WTC11 (cell line): Measurements from ENCODE around the gene CMTM7. TPM values are rescaled to one million over a fixed set of nuclear protein-coding genes. Genes with fewer than 3 reads are reported as not detected.

Experiments used
- ATAC-seq: fragments of 200-7000 bp; cut with Tn5 transposase; 2 replicates; pipeline ENCODE4 v1.10.0; 2021; ENCODE audit warnings: mild to moderate bottlenecking, moderate library complexity
- CTCF ChIA-PET: fragments of 300-600 bp; sonication (Branson Sonifier 250); formaldehyde crosslinking; loops from one replicate; lab custom pipeline; 2021; ENCODE audit warnings: antibody characterized with exemption; lab: Charles Lee
- POLR2A ChIA-PET: fragments of 350-600 bp; sonication (Branson Sonifier 250); formaldehyde crosslinking; loops from one replicate; lab custom pipeline; 2021; ENCODE audit warnings: antibody characterized with exemption; lab: Charles Lee
- DNase-seq: peaks from one replicate; pipeline ENCODE4 v3.0.0; 2021; ENCODE audit warnings: low spot score
- H3K27ac Mint-ChIP-seq: 2 replicates; pipeline ENCODE4 v1.8.0; 2021; ENCODE audit warnings: mixed read lengths
- H3K27me3 Mint-ChIP-seq: 2 replicates; pipeline ENCODE4 v1.8.0; 2021; ENCODE audit warnings: low read depth, mild to moderate bottlenecking, moderate library complexity, mixed read lengths
- H3K36me3 Mint-ChIP-seq: 2 replicates; pipeline ENCODE4 v1.8.0; 2021; ENCODE audit warnings: mixed read lengths
- H3K4me1 Mint-ChIP-seq: 2 replicates; pipeline ENCODE4 v1.8.0; 2022; ENCODE audit warnings: mixed read lengths
- H3K4me3 Mint-ChIP-seq: 2 replicates; pipeline ENCODE4 v1.8.0; 2021; ENCODE audit warnings: mild to moderate bottlenecking, moderate library complexity, mixed read lengths
- H3K9me3 Mint-ChIP-seq: 2 replicates; pipeline ENCODE4 v1.8.0; 2021; ENCODE audit warnings: mixed read lengths
- ARID4B ChIP-seq: sonication (generic); formaldehyde crosslinking; IDR thresholded peaks from 2 replicates; pipeline ENCODE4 v1.8.0; 2023; ENCODE audit warnings: missing genetic modification reagents, mild to moderate bottlenecking, borderline replicate concordance
- ATF2 ChIP-seq: sonication (generic); formaldehyde crosslinking; IDR thresholded peaks from 2 replicates; pipeline ENCODE4 v1.8.1; 2022; ENCODE audit warnings: low read depth, missing genetic modification reagents, borderline replicate concordance
- CBFB ChIP-seq: sonication (generic); formaldehyde crosslinking; IDR thresholded peaks from 2 replicates; pipeline ENCODE4 v1.8.1; 2022; ENCODE audit warnings: mild to moderate bottlenecking, low read depth, missing genetic modification reagents
- FOXP1 ChIP-seq: sonication (generic); formaldehyde crosslinking; IDR thresholded peaks from 2 replicates; pipeline ENCODE4 v1.8.0; 2022; ENCODE audit warnings: missing genetic modification reagents, mild to moderate bottlenecking, moderate library complexity, borderline replicate concordance
- IRF2 ChIP-seq: sonication (generic); formaldehyde crosslinking; IDR thresholded peaks from 2 replicates; pipeline ENCODE4 v1.8.0; 2022; ENCODE audit warnings: low read depth, missing genetic modification reagents, borderline replicate concordance
- NR1H2 ChIP-seq: sonication (generic); formaldehyde crosslinking; IDR thresholded peaks from 2 replicates; pipeline ENCODE4 v1.9.0; 2021; ENCODE audit warnings: mild to moderate bottlenecking, moderate library complexity, missing genetic modification reagents
- NR2C2 ChIP-seq: sonication (generic); formaldehyde crosslinking; IDR thresholded peaks from 2 replicates; pipeline ENCODE4 v1.8.0; 2022; ENCODE audit warnings: mild to moderate bottlenecking, missing genetic modification reagents
- NR3C1 ChIP-seq: sonication (generic); formaldehyde crosslinking; conservative IDR thresholded peaks from 2 replicates; pipeline ENCODE4 v1.8.1; 2023; ENCODE audit warnings: low read depth, mild to moderate bottlenecking, missing genetic modification reagents
- RORB ChIP-seq: fragments of 250-450 bp; sonication (Bioruptor Pico); IDR thresholded peaks from 2 replicates; pipeline ENCODE4 v1.9.0; 2021; ENCODE audit warnings: mild to moderate bottlenecking
- SP1 ChIP-seq: sonication (generic); formaldehyde crosslinking; conservative IDR thresholded peaks from 2 replicates; pipeline ENCODE4 v1.8.1; 2022; ENCODE audit warnings: missing genetic modification reagents
- STAT6 ChIP-seq: sonication (generic); formaldehyde crosslinking; conservative IDR thresholded peaks from 2 replicates; pipeline ENCODE4 v1.8.1; 2023; ENCODE audit warnings: mild to moderate bottlenecking, low read depth, missing genetic modification reagents, moderate library complexity
- ZNF281 ChIP-seq: sonication (generic); formaldehyde crosslinking; IDR thresholded peaks from 2 replicates; pipeline ENCODE4 v1.8.0; 2023; ENCODE audit warnings: mild to moderate bottlenecking, missing genetic modification reagents
- total RNA-seq: library from RNA; stranded (reverse); gene quantifications from 3 replicates; pipeline ENCODE4 v1.2.3, GENCODE V29; 2021
- TF ChIP-seq, protein P1 (sequence below): sonication (generic); formaldehyde crosslinking; IDR thresholded peaks from 2 replicates; pipeline ENCODE4 v1.8.0; 2023; ENCODE audit warnings: missing genetic modification reagents
- TF ChIP-seq, protein P2 (sequence below): sonication (generic); formaldehyde crosslinking; IDR thresholded peaks from 2 replicates; pipeline ENCODE4 v1.8.0; 2022; ENCODE audit warnings: mild to moderate bottlenecking, missing genetic modification reagents
- TF ChIP-seq, protein P3 (sequence below): sonication (generic); formaldehyde crosslinking; IDR thresholded peaks from 2 replicates; pipeline ENCODE4 v1.8.1; 2022; ENCODE audit warnings: missing genetic modification reagents, borderline replicate concordance

CMTM7 gene
- total RNA-seq, 1 experiment from 2014 or later = 23.4 TPM

DNA sequence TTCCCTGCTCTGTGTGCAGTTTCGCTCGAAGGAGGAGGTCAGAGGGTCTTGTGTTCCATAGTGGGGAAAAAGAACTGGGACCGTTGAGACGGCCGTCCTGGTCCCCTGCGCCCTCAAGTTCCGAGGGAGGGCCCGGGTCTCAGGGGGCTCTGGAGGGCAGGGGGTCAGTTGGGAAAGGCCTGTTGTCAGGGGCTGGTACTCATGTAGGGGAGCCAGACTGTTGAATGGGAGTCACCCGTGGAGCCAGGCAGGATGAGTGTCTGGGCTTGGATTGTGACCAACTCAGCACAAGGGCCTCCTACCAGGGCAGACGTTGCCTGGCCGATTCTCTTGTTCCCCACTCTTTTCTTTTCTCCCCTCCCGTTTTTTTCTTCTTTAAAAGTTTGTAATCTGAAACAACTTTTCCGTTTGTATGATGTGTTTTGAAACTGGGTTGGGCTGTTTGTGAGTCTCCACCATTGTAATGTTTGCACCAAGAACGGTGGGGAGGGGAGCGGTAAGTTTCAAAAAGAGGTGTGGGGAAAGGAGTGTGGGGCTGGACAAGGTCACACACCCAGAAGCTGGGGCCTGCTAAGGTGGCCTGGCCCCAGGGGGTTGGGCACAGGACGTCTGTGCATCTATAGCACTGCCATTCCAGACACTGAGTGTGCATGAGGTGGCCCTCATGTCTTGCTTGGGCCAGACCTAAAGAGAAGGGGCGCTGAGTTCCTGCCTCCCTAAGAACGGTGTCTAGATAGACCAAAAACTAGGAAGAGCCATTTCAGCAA, 1.1 kb downstream of the CMTM7 start (continued):
- TF ChIP-seq, protein P1, sequence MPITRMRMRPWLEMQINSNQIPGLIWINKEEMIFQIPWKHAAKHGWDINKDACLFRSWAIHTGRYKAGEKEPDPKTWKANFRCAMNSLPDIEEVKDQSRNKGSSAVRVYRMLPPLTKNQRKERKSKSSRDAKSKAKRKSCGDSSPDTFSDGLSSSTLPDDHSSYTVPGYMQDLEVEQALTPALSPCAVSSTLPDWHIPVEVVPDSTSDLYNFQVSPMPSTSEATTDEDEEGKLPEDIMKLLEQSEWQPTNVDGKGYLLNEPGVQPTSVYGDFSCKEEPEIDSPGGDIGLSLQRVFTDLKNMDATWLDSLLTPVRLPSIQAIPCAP (CRISPR knock-in tag) = no peak
- no peak for TF ChIP-seq ATF2

DNA sequence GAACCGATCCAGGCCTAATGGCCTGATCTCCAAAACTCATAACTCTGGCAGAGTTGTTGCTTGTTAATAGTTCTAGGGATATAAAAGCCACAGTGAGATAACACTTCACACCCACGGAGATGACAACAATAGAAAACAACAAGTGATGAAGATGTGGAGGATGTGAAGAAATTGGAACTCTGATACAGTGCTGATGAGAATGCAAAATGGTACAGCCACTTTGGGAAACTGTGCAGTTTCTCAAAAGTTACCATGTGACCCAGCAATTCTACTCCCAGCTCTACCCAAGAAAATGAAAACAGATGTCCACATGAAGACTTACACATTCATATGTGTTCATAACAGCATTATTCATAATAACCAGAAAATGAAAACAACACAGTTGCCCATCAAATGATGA, 3.8 kb downstream of the CMTM7 start:
- peaks cover 20% of the 10 kb centered on the region for H3K27me3 Mint-ChIP-seq
- no peak for ATAC-seq
- no peak for DNase-seq
- TF ChIP-seq SP1 (CRISPR knock-in tag) = no peak
- no peak for TF ChIP-seq NR3C1 (CRISPR knock-in tag)
- no peak for TF ChIP-seq ARID4B (CRISPR knock-in tag)
- TF ChIP-seq FOXP1 (CRISPR knock-in tag) = no peak
- H3K4me3 Mint-ChIP-seq = no peak overlapping the region
- peaks cover 30% of the 10 kb centered on the region for H3K4me1 Mint-ChIP-seq
- no peaks in the 10 kb centered on the region for H3K36me3 Mint-ChIP-seq
- CTCF ChIA-PET = interaction anchor here (0.8 to 1.5 kb wide), 2 partner anchors 28 to 72 kb away, joined by 3 to 7 read pairs; no protein-coding TSS in a partner anchor
- no peaks in the 10 kb centered on the region for H3K9me3 Mint-ChIP-seq
- H3K27ac Mint-ChIP-seq = no peak overlapping the region; the same call in 1 of the 2 replicates
- POLR2A ChIA-PET = no interaction called here

- CTCF ChIA-PET = interaction anchor here (1.6 kb wide), 1 partner anchor 23 kb away, joined by 11 read pairs; no protein-coding TSS in a partner anchor
- TF ChIP-seq, protein P2, sequence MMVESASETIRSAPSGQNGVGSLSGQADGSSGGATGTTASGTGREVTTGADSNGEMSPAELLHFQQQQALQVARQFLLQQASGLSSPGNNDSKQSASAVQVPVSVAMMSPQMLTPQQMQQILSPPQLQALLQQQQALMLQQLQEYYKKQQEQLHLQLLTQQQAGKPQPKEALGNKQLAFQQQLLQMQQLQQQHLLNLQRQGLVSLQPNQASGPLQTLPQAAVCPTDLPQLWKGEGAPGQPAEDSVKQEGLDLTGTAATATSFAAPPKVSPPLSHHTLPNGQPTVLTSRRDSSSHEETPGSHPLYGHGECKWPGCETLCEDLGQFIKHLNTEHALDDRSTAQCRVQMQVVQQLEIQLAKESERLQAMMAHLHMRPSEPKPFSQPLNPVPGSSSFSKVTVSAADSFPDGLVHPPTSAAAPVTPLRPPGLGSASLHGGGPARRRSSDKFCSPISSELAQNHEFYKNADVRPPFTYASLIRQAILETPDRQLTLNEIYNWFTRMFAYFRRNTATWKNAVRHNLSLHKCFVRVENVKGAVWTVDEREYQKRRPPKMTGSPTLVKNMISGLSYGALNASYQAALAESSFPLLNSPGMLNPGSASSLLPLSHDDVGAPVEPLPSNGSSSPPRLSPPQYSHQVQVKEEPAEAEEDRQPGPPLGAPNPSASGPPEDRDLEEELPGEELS (CRISPR knock-in tag) = no peak
- TF ChIP-seq NR2C2 (CRISPR knock-in tag) = no peak
- no peak for TF ChIP-seq IRF2 (CRISPR knock-in tag)
- TF ChIP-seq CBFB = no peak
- TF ChIP-seq ZNF281 (CRISPR knock-in tag) = no peak
- TF ChIP-seq RORB = no peak
- no peak for TF ChIP-seq NR3C1 (CRISPR knock-in tag)
- no peak for TF ChIP-seq NR1H2 (CRISPR knock-in tag)
- no peak for TF ChIP-seq STAT6 (CRISPR knock-in tag)
- TF ChIP-seq, protein P3, sequence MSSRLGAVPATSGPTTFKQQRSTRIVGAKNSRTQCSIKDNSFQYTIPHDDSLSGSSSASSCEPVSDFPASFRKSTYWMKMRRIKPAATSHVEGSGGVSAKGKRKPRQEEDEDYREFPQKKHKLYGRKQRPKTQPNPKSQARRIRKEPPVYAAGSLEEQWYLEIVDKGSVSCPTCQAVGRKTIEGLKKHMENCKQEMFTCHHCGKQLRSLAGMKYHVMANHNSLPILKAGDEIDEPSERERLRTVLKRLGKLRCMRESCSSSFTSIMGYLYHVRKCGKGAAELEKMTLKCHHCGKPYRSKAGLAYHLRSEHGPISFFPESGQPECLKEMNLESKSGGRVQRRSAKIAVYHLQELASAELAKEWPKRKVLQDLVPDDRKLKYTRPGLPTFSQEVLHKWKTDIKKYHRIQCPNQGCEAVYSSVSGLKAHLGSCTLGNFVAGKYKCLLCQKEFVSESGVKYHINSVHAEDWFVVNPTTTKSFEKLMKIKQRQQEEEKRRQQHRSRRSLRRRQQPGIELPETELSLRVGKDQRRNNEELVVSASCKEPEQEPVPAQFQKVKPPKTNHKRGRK = no peak
Measured at GRCh38 chr3:32397941-32398340, 6.3 kb downstream of the CMTM7 start.

More at GRCh38 chr3:32397941-32398340, 6.3 kb downstream of the CMTM7 start:
- Mint-ChIP-seq H3K4me1 (peaks cover 37% of the 10 kb centered on the region), H3K4me3 (no peak overlapping the region), H3K27me3 (peaks cover 5% of the 10 kb centered on the region; the same call in 1 of the 2 replicates), H3K27ac (no peak overlapping the region), H3K36me3 (no peaks in the 10 kb centered on the region), H3K9me3 (no peaks in the 10 kb centered on the region)
- POLR2A ChIA-PET = no interaction called here
- ATAC-seq (no peak), DNase-seq (no peak)
